IPS-18a (cell line): ENCODE measurements around the gene TNPO3.

ENCODE experiments used
- H3K27ac ChIP-seq: one replicate; pipeline ENCODE4 v1.5.1; 2013; ENCODE audit warnings: low read length
- H3K27me3 ChIP-seq: one replicate; pipeline ENCODE4 v1.6.1; 2013; ENCODE audit warnings: mild to moderate bottlenecking, low read length; ENCODE audit not compliant: control insufficient read depth, insufficient read depth
- H3K36me3 ChIP-seq: one replicate; pipeline ENCODE4 v1.6.1; 2013; ENCODE audit warnings: low read depth, low read length; ENCODE audit not compliant: control insufficient read depth
- H3K4me1 ChIP-seq: one replicate; pipeline ENCODE4 v1.6.1; 2013; ENCODE audit warnings: low read depth, low read length; ENCODE audit not compliant: control insufficient read depth
- H3K4me3 ChIP-seq: one replicate; pipeline ENCODE4 v1.5.1; 2013; ENCODE audit warnings: low read length
- H3K9ac ChIP-seq: one replicate; pipeline ENCODE4 v1.6.1; 2013; ENCODE audit warnings: mild to moderate bottlenecking, low read length, moderate library complexity
- H3K9me3 ChIP-seq: one replicate; pipeline ENCODE4 v1.6.1; 2013; ENCODE audit warnings: low read depth, low read length; ENCODE audit not compliant: control insufficient read depth

TNPO3 gene

DNA sequence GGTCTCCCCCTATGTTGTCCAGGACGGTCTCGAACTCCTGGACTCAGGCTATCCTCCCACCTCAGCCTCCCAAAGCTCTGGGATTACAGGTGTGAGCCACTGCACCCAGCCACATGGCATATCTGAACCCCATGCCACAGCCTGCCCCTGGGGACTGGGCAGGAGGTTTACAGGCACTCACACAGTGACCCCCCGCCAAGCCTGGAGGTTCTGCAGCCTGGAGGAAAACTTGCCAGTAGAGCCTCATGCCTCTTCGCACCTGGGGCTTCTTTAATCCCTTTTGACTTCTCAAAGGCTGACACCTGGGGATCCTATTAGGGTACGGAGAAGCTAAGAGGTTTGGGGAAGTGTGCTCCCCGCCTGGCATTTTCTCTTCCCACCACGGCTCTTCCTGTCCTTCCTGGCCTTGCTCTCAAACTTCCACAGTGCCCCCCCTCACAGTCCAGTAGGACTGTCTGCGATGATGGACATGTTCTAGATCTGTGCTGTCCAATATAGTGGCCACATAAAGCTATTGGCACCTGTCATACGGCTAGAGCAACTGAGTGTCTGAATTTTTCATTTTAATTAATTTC lies 133.0 kb downstream of the TNPO3 start:
- Histone ChIP-seq H3K36me3 (no peaks in the 10 kb centered on the region), H3K27ac (no peak overlapping the region), H3K9ac (no peak overlapping the region), H3K4me3 (no peak overlapping the region), H3K9me3 (no peaks in the 10 kb centered on the region), H3K4me1 (peaks cover 4% of the 10 kb centered on the region), H3K27me3 (no peaks in the 10 kb centered on the region)

DNA sequence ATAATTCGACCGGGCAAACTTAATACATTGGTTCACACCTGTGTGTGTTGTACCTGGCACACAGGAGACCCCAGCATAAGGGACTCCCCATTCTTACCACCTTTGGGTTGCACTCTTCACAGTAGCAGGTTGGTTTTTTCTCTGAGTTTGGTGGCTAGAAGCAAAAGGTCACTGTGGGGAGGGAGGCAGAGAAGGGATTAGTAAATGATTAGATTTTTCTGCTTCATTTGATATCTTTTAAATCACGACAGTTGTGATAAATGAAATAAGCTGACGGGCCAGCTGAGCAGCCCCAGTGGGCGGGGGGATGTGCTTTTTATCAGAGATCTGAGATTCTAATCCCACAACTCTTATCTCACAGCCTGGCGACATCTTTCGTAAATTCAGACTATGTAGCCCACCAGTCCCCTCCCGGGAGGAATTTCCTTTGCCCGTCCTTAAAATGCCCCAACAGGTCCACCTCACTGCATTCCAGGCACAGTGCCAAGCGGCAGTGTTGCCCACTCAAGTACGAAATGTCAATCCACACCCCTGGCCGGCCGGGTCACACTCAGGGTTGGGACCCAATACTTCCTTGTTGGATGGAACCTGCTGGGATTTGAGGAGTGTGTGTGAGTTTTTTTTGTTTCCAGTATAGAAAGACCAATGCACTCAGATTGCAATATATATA lies 133.9 kb downstream of the TNPO3 start:
- Histone ChIP-seq H3K9ac (no peak overlapping the region), H3K9me3 (no peaks in the 10 kb centered on the region), H3K4me1 (peaks cover 4% of the 10 kb centered on the region), H3K4me3 (no peak overlapping the region), H3K36me3 (no peaks in the 10 kb centered on the region), H3K27me3 (no peaks in the 10 kb centered on the region), H3K27ac (no peak overlapping the region)

DNA sequence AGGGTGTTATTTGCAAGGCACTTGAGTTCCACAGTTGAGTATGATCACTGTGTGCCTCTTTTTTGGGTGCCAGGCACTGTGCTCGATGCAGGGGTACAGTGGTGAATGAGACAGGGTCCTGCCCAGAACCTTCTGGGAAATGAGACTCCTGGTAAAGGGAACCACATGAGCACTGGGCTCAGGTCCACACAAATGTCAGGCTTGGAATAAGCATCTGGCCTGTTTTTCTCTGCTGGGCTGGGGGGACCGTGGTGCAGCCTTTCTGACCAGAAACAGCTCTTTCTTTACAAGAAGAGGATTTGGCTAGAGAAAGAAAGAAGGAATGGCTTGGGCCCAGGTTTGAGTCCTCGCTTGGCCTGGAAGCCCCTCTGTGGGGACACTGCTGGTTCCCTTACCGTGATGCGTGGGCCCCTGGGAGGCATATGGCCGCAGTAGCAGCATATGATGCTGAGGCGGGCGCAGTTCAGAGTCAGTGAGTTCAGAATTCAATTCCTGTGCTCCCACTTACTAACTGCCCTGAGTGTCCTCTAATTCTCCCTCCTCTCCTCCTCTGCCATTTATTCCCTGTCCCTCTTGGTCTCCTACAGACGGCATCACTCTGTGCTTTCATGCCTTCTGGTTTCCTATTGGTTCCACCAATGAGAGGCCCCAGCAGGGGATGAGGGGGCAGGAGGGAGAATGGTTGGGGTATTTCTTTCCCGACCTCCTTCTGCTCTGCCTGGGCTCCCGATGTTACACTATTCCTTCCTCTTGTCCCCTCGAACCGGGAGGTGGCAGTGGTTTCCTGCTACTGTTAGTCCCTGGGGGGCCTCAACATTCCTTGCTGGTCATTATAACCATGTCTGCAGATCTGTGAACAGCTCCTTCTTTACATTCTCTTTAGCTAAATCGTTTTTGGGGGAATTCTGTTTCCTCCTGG lies 134.8 kb downstream of the TNPO3 start:
- Histone ChIP-seq H3K4me1 (peaks cover 4% of the 10 kb centered on the region), H3K4me3 (no peak overlapping the region), H3K27ac (no peak overlapping the region), H3K9me3 (no peaks in the 10 kb centered on the region), H3K27me3 (no peaks in the 10 kb centered on the region), H3K9ac (no peak overlapping the region), H3K36me3 (no peaks in the 10 kb centered on the region)

DNA sequence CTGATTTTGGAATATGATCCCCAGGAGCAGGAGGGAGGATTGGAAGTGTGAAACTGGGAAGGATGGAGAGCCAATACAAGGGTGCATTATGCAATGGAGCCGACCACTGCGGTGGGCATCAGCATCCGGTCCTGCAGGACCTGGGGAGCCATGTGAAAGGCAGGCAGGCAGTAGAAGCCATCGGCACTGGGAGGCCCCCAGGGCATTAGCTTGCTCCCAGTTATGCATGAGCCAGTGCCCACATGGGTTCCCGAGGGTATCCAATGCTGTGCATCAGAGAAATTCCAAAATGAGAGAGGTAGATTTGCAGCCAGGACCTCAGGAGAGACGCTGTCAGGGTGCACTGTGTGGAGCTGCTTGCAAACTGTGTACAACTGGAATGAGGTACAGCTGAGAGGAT lies 135.7 kb downstream of the TNPO3 start:
- no peaks in the 10 kb centered on the region for H3K36me3 ChIP-seq
- no peak overlapping the region for H3K27ac ChIP-seq
- H3K4me3 ChIP-seq, result no peak overlapping the region
- H3K4me1 ChIP-seq, result peaks cover 7% of the 10 kb centered on the region
- no peak overlapping the region for H3K9ac ChIP-seq
- H3K9me3 ChIP-seq, result no peaks in the 10 kb centered on the region
- no peaks in the 10 kb centered on the region for H3K27me3 ChIP-seq

DNA sequence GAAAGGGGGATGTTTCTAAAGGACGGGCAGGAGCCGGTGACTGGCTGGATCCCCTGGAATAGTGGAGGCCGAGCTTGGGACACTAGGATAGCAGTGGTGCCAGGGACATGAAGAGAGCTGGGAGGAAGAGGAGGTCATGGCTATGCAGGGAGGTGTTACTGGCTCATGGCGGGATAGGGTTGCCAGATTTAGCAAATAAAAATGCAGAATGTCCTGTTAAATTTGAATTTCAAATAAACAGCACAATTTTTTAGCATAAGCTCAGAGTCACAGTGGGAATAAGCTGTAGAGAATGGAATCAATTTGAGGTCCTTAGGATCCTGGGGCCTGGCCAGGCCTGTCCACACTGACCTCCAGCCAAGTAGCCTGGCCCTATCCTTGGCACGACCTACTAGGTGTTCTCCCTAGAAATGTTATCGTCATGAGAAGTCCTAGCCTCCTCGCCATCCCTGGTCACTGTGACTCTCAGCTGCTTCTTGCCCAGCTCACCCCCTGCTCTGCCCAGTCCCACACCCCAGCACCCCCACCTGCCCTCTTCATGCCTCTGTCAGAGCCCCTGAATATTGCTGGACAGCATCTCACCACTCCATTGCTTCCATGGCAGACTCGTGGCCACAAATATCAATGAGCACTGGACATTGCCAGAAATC lies 136.8 kb downstream of the TNPO3 start:
- Histone ChIP-seq H3K4me1 (peaks cover 7% of the 10 kb centered on the region), H3K27me3 (no peaks in the 10 kb centered on the region), H3K9me3 (no peaks in the 10 kb centered on the region)

DNA sequence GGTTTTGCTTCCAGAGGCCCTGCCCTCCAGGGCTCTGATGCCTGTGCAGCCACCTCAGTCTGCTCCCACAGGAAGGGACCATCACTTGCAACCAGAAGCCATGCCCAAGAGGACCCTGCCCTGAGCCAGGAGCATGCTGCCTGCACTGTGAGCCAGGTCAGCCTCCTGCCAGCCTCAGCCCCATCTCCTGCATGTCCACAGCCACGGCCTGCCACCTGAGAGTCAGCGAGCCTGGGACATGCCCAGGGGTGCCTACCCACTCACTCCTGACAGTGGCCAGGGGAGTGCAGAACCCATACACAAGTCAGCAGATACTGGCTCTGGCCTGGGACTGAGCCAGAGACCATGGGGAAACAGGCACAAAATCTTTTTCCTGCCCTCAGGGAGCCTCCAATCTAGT lies 137.8 kb downstream of the TNPO3 start:
- H3K4me3 ChIP-seq, result no peak overlapping the region
- H3K36me3 ChIP-seq, result no peaks in the 10 kb centered on the region
- H3K27me3 ChIP-seq, result no peaks in the 10 kb centered on the region
- no peak overlapping the region for H3K9ac ChIP-seq
- no peak overlapping the region for H3K27ac ChIP-seq
- no peaks in the 10 kb centered on the region for H3K9me3 ChIP-seq
- peaks cover 8% of the 10 kb centered on the region for H3K4me1 ChIP-seq

More for the DNA sequence above, 136.8 kb downstream of the TNPO3 start:
- Histone ChIP-seq H3K36me3 (no peaks in the 10 kb centered on the region), H3K27ac (no peak overlapping the region), H3K4me3 (no peak overlapping the region), H3K9ac (no peak overlapping the region)

DNA sequence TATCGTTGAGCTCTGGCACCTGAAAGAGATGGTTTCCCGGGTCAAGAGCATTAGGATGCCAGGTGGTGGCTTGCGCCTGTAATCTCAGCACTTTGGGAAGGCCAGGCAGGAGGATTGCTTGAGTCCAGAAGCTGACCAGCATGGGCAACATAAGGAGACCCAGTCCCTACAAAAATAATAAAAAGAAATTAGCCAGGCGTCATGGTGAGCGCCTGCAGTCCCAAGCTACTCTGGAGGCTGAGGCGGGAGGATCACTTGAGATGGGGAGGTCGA lies 138.3 kb downstream of the TNPO3 start:
- Histone ChIP-seq H3K27ac (no peak overlapping the region), H3K9ac (no peak overlapping the region), H3K4me3 (no peak overlapping the region), H3K9me3 (no peaks in the 10 kb centered on the region), H3K27me3 (no peaks in the 10 kb centered on the region), H3K36me3 (no peaks in the 10 kb centered on the region), H3K4me1 (peaks cover 13% of the 10 kb centered on the region)

DNA sequence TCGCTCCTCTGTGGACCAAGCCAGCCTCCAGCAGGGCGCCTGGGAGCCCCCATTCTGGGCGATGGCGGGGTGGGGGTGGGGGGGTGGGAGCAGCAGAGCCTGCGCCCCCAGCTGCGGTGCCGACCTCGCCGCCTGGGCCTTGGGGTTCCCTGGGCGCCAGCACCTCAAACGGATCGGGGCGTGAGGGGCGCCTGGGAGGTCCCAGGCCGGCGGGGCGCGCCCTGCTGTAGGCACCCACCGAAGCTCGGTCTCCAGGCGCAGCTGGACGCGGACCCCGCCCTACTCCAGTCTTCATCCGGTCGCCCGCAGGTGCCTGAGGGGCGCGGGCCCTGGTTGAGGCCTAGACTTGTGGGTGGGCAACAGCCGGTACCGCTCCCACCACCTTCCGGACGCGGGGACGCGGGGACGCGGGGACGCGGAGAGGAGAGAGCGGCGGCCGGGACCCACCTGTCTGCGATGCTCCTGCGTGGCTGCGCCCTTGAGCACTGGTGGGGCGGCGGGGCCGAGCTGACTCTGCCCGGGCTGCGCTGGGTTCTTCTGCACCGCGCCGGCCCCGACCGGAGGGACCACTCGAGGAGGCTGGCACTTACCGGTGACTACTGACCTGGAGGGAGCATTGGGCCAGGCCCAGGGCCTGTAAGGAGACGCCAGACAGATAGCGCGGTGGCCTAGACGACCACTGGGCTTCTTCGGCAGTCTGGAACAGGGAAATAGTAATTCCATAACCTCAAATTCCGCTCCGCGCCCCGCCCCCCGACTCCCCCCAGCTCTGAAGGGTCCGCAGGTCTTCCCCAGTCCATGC lies 138.9 kb downstream of the TNPO3 start:
- no peaks in the 10 kb centered on the region for H3K36me3 ChIP-seq
- H3K4me3 ChIP-seq, result no peak overlapping the region
- no peak overlapping the region for H3K27ac ChIP-seq
- H3K4me1 ChIP-seq, result peaks cover 17% of the 10 kb centered on the region
- H3K27me3 ChIP-seq, result peaks cover under 1% of the 10 kb centered on the region
- H3K9me3 ChIP-seq, result no peaks in the 10 kb centered on the region
- H3K9ac ChIP-seq, result no peak overlapping the region

DNA sequence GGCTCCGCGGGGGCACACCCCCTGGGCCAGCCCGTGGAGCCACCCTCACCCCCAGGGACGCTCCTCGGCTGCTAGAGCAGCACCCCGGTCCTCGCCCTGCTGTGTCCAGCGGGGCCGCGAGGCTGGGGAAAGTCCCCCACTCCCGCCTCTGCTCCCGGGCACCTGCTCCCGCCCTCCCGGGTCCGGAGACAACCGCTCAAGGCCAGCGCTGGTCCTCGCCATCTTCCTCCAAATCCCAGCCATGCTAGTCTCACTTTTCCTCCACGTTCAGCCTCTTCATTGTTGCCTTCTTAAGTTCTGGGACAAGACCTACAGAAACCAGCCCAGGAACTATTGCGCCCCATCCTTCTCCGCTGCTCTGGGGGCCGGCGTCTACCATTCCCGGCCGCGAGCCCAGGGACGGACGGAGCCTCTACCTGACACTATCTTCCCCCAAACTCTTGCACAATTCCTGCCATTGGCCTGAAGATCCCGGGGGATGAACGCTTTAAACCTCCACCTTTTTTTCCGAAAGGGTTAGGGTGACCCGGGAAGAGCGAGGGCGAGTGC lies 139.6 kb downstream of the TNPO3 start:
- H3K4me3 ChIP-seq, result no peak overlapping the region
- no peaks in the 10 kb centered on the region for H3K9me3 ChIP-seq
- H3K27me3 ChIP-seq, result peaks cover 7% of the 10 kb centered on the region
- no peak overlapping the region for H3K9ac ChIP-seq
- H3K27ac ChIP-seq, result no peak overlapping the region
- no peaks in the 10 kb centered on the region for H3K36me3 ChIP-seq
- peaks cover 15% of the 10 kb centered on the region for H3K4me1 ChIP-seq

DNA sequence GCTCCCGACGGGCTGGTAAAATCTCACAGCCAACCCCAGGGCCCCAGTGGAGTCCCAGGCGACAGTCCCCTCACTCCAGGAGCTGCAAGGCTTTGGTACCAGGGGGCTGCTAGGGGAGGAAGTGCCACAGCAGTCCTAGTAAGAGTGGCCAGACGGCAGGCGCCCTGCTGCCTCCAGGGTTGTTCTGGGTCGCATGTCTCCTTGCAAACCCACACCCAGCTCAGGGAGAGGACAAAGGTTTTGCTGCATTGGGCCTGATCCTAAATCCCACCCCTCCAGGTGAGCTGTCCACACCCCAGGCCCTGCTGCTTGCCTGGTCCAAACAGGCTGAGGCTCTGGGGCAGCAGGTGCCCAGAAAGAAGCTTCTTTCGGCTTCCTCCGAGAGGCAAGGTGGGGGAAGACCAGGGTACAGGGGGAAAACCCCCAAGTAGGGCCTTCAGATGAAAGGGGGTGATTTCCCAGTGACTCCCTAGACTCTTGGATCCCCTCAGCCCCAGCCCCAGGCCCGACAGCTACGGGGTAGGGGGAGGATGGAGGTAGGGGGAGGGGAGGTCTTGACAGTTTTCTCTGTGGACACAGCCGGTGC lies 140.3 kb downstream of the TNPO3 start:
- peaks cover 16% of the 10 kb centered on the region for H3K4me1 ChIP-seq
- H3K27ac ChIP-seq, result no peak overlapping the region
- no peak overlapping the region for H3K9ac ChIP-seq
- no peaks in the 10 kb centered on the region for H3K9me3 ChIP-seq
- no peak overlapping the region for H3K4me3 ChIP-seq
- peaks cover 14% of the 10 kb centered on the region for H3K27me3 ChIP-seq
- no peaks in the 10 kb centered on the region for H3K36me3 ChIP-seq
